ENCODE results near the gene ZBTB49.

Gene ZBTB49

DNA sequence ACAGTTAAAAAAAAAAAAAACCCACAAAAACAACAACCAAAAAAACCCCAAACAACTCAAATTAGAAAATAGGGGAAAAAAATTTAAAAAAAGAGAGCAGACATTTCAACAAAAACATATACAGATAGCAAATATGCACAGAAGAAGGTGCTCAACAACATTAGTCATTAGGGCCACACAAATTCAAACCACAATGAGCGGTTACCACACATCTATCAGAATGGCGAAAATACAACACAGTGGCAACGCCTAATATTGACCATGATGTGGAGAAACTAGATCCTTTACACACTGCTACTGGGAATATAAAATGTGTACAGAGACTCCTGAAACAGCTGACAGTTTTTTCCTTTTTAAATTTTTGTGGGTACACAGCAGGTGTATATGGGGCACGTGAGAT is 19.5 kb upstream of the ZBTB49 start (continued):
- TF ChIP-seq, protein P1, sequence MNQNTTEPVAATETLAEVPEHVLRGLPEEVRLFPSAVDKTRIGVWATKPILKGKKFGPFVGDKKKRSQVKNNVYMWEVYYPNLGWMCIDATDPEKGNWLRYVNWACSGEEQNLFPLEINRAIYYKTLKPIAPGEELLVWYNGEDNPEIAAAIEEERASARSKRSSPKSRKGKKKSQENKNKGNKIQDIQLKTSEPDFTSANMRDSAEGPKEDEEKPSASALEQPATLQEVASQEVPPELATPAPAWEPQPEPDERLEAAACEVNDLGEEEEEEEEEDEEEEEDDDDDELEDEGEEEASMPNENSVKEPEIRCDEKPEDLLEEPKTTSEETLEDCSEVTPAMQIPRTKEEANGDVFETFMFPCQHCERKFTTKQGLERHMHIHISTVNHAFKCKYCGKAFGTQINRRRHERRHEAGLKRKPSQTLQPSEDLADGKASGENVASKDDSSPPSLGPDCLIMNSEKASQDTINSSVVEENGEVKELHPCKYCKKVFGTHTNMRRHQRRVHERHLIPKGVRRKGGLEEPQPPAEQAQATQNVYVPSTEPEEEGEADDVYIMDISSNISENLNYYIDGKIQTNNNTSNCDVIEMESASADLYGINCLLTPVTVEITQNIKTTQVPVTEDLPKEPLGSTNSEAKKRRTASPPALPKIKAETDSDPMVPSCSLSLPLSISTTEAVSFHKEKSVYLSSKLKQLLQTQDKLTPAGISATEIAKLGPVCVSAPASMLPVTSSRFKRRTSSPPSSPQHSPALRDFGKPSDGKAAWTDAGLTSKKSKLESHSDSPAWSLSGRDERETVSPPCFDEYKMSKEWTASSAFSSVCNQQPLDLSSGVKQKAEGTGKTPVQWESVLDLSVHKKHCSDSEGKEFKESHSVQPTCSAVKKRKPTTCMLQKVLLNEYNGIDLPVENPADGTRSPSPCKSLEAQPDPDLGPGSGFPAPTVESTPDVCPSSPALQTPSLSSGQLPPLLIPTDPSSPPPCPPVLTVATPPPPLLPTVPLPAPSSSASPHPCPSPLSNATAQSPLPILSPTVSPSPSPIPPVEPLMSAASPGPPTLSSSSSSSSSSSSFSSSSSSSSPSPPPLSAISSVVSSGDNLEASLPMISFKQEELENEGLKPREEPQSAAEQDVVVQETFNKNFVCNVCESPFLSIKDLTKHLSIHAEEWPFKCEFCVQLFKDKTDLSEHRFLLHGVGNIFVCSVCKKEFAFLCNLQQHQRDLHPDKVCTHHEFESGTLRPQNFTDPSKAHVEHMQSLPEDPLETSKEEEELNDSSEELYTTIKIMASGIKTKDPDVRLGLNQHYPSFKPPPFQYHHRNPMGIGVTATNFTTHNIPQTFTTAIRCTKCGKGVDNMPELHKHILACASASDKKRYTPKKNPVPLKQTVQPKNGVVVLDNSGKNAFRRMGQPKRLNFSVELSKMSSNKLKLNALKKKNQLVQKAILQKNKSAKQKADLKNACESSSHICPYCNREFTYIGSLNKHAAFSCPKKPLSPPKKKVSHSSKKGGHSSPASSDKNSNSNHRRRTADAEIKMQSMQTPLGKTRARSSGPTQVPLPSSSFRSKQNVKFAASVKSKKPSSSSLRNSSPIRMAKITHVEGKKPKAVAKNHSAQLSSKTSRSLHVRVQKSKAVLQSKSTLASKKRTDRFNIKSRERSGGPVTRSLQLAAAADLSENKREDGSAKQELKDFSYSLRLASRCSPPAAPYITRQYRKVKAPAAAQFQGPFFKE (tag by site-specific recombination; IDR thresholded peaks at IDR 0.05; ENCODE audit: borderline replicate concordance) = no peak
- TF ChIP-seq SP7 (tag by site-specific recombination; IDR thresholded peaks at IDR 0.05) (no peak), ZNF157 (tag by site-specific recombination; IDR thresholded peaks at IDR 0.05) (no peak), ZNF747 (tag by site-specific recombination; IDR thresholded peaks at IDR 0.05) (no peak)

DNA sequence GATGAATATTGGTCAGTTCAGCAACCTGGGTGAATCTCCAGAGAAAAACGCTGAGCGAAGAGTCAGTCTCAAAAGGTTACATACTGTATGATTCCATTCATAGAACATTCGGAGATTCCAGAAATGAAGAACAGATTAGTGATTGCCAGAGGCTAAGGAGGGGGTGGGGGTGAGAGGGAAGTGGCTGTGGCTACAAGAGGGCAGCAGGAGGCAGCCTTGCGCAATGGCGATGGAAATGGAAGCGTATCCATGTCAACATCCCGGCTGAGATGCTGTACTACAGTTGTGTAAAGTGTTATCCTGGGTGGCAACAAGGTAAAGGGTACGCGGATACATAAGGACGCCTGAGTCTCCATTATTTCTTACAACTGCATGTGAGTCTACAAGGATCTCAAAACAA is 18.1 kb upstream of the ZBTB49 start:
- H3K36me3 ChIP-seq (ENCODE audit: control insufficient read depth in 2 of 2, insufficient read depth in 1 of 2, low read length in 2 of 2) = peaks cover 18 to 85% of the 10 kb centered on the region in 2 experiments
- H3K27ac ChIP-seq (ENCODE audit: extremely low read depth, low read depth, low read length) = no peak overlapping the region
- ChIA-PET CTCF (no interaction called here), POLR2A (no interaction called here)
- H3K9me3 ChIP-seq (ENCODE audit: control insufficient read depth, insufficient read depth, low read depth, low read length) = no peaks in the 10 kb centered on the region
- H3K4me1 ChIP-seq (ENCODE audit: control insufficient read depth, insufficient read depth, low read length) = no peaks in the 10 kb centered on the region
- H3K4me3 ChIP-seq (ENCODE audit: low read depth, low read length) = no peak overlapping the region
- TF ChIP-seq YY1 (tag by site-specific recombination; IDR thresholded peaks at IDR 0.05) (no peak), REPIN1 (tag by site-specific recombination; IDR thresholded peaks at IDR 0.05; ENCODE audit: low read depth) (no peak), ZNF112 (tag by site-specific recombination; IDR thresholded peaks at IDR 0.05) (no peak), ZNF629 (tag by site-specific recombination; IDR thresholded peaks at IDR 0.05) (no peak), ZNF121 (tag by site-specific recombination; IDR thresholded peaks at IDR 0.05) (no peak), ZNF843 (tag by site-specific recombination; IDR thresholded peaks at IDR 0.05) (no peak), ZNF114 (tag by site-specific recombination; IDR thresholded peaks at IDR 0.05) (no peak), ZNF132 (tag by site-specific recombination; IDR thresholded peaks at IDR 0.05; ENCODE audit: borderline replicate concordance) (no peak), ZNF302 (tag by site-specific recombination; IDR thresholded peaks at IDR 0.05; ENCODE audit: low read depth) (no peak), ZBTB21 (tag by site-specific recombination; IDR thresholded peaks at IDR 0.05) (no peak), ZSCAN30 (tag by site-specific recombination; IDR thresholded peaks at IDR 0.05) (no peak), FEZF1 (tag by site-specific recombination; IDR thresholded peaks at IDR 0.05) (no peak), EGR2 (tag by site-specific recombination; IDR thresholded peaks at IDR 0.05; ENCODE audit: low read depth) (no peak), ZSCAN16 (tag by site-specific recombination; IDR thresholded peaks at IDR 0.05) (no peak)
- TF ChIP-seq, protein P2, sequence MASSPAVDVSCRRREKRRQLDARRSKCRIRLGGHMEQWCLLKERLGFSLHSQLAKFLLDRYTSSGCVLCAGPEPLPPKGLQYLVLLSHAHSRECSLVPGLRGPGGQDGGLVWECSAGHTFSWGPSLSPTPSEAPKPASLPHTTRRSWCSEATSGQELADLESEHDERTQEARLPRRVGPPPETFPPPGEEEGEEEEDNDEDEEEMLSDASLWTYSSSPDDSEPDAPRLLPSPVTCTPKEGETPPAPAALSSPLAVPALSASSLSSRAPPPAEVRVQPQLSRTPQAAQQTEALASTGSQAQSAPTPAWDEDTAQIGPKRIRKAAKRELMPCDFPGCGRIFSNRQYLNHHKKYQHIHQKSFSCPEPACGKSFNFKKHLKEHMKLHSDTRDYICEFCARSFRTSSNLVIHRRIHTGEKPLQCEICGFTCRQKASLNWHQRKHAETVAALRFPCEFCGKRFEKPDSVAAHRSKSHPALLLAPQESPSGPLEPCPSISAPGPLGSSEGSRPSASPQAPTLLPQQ (tag by site-specific recombination; IDR thresholded peaks at IDR 0.05) = no peak
- TF ChIP-seq, protein P3, sequence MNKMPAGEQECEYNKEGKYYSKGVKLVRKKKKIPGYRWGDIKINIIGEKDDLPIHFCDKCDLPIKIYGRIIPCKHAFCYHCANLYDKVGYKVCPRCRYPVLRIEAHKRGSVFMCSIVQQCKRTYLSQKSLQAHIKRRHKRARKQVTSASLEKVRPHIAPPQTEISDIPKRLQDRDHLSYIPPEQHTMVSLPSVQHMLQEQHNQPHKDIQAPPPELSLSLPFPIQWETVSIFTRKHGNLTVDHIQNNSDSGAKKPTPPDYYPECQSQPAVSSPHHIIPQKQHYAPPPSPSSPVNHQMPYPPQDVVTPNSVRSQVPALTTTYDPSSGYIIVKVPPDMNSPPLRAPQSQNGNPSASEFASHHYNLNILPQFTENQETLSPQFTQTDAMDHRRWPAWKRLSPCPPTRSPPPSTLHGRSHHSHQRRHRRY (tag by site-specific recombination; IDR thresholded peaks at IDR 0.05) = no peak
- TF ChIP-seq, protein P4, sequence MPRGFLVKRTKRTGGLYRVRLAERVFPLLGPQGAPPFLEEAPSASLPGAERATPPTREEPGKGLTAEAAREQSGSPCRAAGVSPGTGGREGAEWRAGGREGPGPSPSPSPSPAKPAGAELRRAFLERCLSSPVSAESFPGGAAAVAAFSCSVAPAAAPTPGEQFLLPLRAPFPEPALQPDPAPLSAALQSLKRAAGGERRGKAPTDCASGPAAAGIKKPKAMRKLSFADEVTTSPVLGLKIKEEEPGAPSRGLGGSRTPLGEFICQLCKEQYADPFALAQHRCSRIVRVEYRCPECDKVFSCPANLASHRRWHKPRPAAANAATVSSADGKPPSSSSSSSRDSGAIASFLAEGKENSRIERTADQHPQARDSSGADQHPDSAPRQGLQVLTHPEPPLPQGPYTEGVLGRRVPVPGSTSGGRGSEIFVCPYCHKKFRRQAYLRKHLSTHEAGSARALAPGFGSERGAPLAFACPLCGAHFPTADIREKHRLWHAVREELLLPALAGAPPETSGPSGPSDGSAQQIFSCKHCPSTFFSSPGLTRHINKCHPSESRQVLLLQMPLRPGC (tag by site-specific recombination; IDR thresholded peaks at IDR 0.05) = no peak
- TF ChIP-seq, protein P5, sequence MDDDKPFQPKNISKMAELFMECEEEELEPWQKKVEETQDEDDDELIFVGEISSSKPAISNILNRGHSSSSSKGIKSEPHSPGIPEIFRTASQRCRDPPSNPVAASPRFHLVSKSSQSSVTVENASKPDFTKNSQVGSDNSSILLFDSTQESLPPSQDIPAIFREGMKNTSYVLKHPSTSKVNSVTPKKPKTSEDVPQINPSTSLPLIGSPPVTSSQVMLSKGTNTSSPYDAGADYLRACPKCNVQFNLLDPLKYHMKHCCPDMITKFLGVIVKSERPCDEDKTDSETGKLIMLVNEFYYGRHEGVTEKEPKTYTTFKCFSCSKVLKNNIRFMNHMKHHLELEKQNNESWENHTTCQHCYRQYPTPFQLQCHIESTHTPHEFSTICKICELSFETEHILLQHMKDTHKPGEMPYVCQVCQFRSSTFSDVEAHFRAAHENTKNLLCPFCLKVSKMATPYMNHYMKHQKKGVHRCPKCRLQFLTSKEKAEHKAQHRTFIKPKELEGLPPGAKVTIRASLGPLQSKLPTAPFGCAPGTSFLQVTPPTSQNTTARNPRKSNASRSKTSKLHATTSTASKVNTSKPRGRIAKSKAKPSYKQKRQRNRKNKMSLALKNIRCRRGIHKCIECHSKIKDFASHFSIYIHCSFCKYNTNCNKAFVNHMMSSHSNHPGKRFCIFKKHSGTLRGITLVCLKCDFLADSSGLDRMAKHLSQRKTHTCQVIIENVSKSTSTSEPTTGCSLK (tag by site-specific recombination; IDR thresholded peaks at IDR 0.05) = no peak
- TF ChIP-seq, protein P6, sequence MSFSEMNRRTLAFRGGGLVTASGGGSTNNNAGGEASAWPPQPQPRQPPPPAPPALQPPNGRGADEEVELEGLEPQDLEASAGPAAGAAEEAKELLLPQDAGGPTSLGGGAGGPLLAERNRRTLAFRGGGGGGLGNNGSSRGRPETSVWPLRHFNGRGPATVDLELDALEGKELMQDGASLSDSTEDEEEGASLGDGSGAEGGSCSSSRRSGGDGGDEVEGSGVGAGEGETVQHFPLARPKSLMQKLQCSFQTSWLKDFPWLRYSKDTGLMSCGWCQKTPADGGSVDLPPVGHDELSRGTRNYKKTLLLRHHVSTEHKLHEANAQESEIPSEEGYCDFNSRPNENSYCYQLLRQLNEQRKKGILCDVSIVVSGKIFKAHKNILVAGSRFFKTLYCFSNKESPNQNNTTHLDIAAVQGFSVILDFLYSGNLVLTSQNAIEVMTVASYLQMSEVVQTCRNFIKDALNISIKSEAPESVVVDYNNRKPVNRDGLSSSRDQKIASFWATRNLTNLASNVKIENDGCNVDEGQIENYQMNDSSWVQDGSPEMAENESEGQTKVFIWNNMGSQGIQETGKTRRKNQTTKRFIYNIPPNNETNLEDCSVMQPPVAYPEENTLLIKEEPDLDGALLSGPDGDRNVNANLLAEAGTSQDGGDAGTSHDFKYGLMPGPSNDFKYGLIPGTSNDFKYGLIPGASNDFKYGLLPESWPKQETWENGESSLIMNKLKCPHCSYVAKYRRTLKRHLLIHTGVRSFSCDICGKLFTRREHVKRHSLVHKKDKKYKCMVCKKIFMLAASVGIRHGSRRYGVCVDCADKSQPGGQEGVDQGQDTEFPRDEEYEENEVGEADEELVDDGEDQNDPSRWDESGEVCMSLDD (tag by site-specific recombination; IDR thresholded peaks at IDR 0.05) = no peak
